K562 (cell line): ENCODE measurements around the gene ATXN1. TPM values are rescaled to one million over a fixed set of nuclear protein-coding genes. Genes with fewer than 3 reads are reported as not detected.

Source experiments
- ESRRA ChIP-seq: fragments of 450-650 bp; IDR thresholded peaks from 2 replicates; pipeline ENCODE4 v1.6.1; 2014; ENCODE audit warnings: low read depth, mild to moderate bottlenecking, moderate library complexity, borderline replicate concordance
- ETV5 ChIP-seq: sonication (generic); formaldehyde crosslinking; IDR thresholded peaks from 2 replicates; pipeline ENCODE4 v1.4.0; 2020; ENCODE audit warnings: low read depth, mild to moderate bottlenecking, missing genetic modification reagents
- HDAC3 ChIP-seq: fragments of 450-650 bp; IDR thresholded peaks from 2 replicates; pipeline ENCODE4 v1.6.1; 2018; ENCODE audit warnings: borderline replicate concordance, mild to moderate bottlenecking, moderate library complexity; ENCODE audit not compliant: partially characterized antibody
- IFI16 ChIP-seq: fragments of 250-450 bp; sonication (Bioruptor Pico); IDR thresholded peaks from 2 replicates; pipeline ENCODE4 v2.1.2; 2022; ENCODE audit warnings: mild to moderate bottlenecking, inconsistent platforms
- JUNB ChIP-seq: fragments of 450-650 bp; formaldehyde crosslinking; conservative IDR thresholded peaks from 2 replicates; pipeline ENCODE4 v1.4.0; 2020; ENCODE audit warnings: mild to moderate bottlenecking
- MCM3 ChIP-seq: fragments of 450-650 bp; IDR thresholded peaks from 2 replicates; pipeline ENCODE4 v1.6.1; 2016
- MXI1 ChIP-seq: IDR thresholded peaks from 2 replicates; pipeline ENCODE4 v1.6.1; 2011; ENCODE audit warnings: low read depth, mild to moderate bottlenecking, improper control_type of control experiment, low read length
- RCOR1 ChIP-seq, 2 experiments: IDR thresholded peaks; 2 replicates each; pipeline ENCODE4 v1.6.1; 2012; ENCODE audit warnings: low read depth in 2 of 2, low read length in 2 of 2, borderline replicate concordance in 1 of 2, improper control_type of control experiment in 1 of 2
- SAP30 ChIP-seq: fragments of 200-600 bp; sonication (generic); IDR thresholded peaks from 2 replicates; pipeline ENCODE4 v1.6.1; 2012; ENCODE audit warnings: borderline replicate concordance, low read depth, mild to moderate bottlenecking, moderate library complexity, low read length, control low read depth, inconsistent platforms; ENCODE audit not compliant: insufficient read depth, poor library complexity, severe bottlenecking
- SMARCC2 ChIP-seq: fragments of 450-650 bp; IDR thresholded peaks from 2 replicates; pipeline ENCODE4 v1.6.1; 2017; ENCODE audit warnings: antibody characterized with exemption, moderate library complexity, mild to moderate bottlenecking, low read depth
- ZBTB17 ChIP-seq: fragments of 450-650 bp; formaldehyde crosslinking; IDR thresholded peaks from 2 replicates; pipeline ENCODE4 v1.4.0; 2020; ENCODE audit warnings: mild to moderate bottlenecking
- ZNF436 ChIP-seq: fragments of 250-450, 450-650 bp; sonication (Bioruptor Pico); formaldehyde crosslinking; IDR thresholded peaks from 2 replicates; pipeline ENCODE4 v1.7.0; 2020; ENCODE audit warnings: mild to moderate bottlenecking
- polyA plus RNA-seq, 8 experiments: library from polyadenylated mRNA; depleted of rRNA in 4 of 8; stranded (reverse) in 5 of 8; unstranded in 3 of 8; fragments of >200 nt; fragmentation: Nextera tagmentation in 2 of 8; fragmentation: Illumina TruSeq in 1 of 8; extraction: Ambion mirVana in 2 of 8; extraction: Trizol in 1 of 8; gene quantifications; 2 replicates each; pipeline versions ENCODE4 v1.2.1 to v1.2.3, GENCODE V29; 2011 to 2014; ENCODE audit warnings: inconsistent platforms in 1 of 8, missing spikeins in 1 of 8
- total RNA-seq, 7 experiments: library from RNA; depleted of rRNA in 6 of 7; stranded (reverse); fragments of >200 nt in 6 of 7; fragmentation: Illumina TruSeq in 2 of 7; extraction: Trizol in 2 of 7; gene quantifications; 2 replicates each; pipeline versions ENCODE4 v1.2.1 to v1.2.3, GENCODE V29; 2011 to 2021; ENCODE audit warnings: low replicate concordance in 1 of 7
- TF ChIP-seq, protein P1 (sequence below): fragments of 250-450 bp; sonication (Bioruptor Pico); IDR thresholded peaks from 2 replicates; pipeline ENCODE4 v1.5.0; 2022; ENCODE audit warnings: mild to moderate bottlenecking
- TF ChIP-seq, protein P2 (sequence below): fragments of 450-650 bp; IDR thresholded peaks from 2 replicates; pipeline ENCODE4 v1.6.1; 2018; ENCODE audit not compliant: partially characterized antibody
- TF ChIP-seq, protein P3 (sequence below): sonication (generic); formaldehyde crosslinking; IDR thresholded peaks from 2 replicates; pipeline ENCODE4 v1.8.0; 2023; ENCODE audit warnings: missing genetic modification reagents, mild to moderate bottlenecking, borderline replicate concordance
- TF ChIP-seq, protein P4 (sequence below): fragments of 250-450 bp; sonication (Bioruptor Pico); IDR thresholded peaks from 2 replicates; pipeline ENCODE4 v1.5.0; 2020; ENCODE audit warnings: mild to moderate bottlenecking

ATXN1 gene
- total and polyA plus RNA-seq, 9 of the 15 experiments (the other 6 are each of a cell fraction or from before 2014, with no cell fraction given) = under 0.01 to 1.2 (median 0.58) TPM

DNA sequence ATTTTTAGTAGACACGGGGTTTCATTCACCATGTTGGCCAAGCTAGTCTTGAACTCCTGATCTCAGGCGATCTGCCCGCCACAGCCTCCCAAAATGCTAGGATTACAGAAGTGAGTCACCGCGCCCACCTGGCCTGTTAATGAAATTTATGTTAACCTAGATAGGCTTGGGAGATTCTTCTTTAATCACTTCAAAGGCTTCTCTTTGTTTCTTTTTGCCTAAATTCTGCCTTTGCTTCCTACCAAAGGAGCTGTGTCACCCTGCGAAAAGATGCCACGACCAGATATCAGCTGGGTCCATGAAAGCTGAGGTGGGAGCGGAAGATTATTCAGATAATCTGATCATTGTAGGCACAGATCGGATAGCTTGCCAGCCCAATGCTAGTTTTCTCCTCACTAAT is 447.5 kb downstream of the ATXN1 start (continued):
- TF ChIP-seq, protein P1, sequence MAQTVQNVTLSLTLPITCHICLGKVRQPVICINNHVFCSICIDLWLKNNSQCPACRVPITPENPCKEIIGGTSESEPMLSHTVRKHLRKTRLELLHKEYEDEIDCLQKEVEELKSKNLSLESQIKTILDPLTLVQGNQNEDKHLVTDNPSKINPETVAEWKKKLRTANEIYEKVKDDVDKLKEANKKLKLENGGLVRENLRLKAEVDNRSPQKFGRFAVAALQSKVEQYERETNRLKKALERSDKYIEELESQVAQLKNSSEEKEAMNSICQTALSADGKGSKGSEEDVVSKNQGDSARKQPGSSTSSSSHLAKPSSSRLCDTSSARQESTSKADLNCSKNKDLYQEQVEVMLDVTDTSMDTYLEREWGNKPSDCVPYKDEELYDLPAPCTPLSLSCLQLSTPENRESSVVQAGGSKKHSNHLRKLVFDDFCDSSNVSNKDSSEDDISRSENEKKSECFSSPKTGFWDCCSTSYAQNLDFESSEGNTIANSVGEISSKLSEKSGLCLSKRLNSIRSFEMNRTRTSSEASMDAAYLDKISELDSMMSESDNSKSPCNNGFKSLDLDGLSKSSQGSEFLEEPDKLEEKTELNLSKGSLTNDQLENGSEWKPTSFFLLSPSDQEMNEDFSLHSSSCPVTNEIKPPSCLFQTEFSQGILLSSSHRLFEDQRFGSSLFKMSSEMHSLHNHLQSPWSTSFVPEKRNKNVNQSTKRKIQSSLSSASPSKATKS = no peak
- TF ChIP-seq JUNB (CRISPR knock-in tag) (no peak), MXI1 (no peak), RCOR1 (IDR thresholded peaks at IDR 0.05; ENCODE audit: borderline replicate concordance in 1 of 2, low read depth in 2 of 2, low read length in 2 of 2) (no peak; a peak in 1 of 4 replicates), HDAC3 (no peak), MCM3 (no peak), IFI16 (CRISPR knock-in tag) (no peak), ETV5 (no peak), ZBTB17 (CRISPR knock-in tag) (no peak), ESRRA (no peak), SAP30 (no peak), ZNF436 (CRISPR knock-in tag) (no peak), SMARCC2 (peak; percentile 27; the same call in 1 of the 2 replicates)
- TF ChIP-seq, protein P2, sequence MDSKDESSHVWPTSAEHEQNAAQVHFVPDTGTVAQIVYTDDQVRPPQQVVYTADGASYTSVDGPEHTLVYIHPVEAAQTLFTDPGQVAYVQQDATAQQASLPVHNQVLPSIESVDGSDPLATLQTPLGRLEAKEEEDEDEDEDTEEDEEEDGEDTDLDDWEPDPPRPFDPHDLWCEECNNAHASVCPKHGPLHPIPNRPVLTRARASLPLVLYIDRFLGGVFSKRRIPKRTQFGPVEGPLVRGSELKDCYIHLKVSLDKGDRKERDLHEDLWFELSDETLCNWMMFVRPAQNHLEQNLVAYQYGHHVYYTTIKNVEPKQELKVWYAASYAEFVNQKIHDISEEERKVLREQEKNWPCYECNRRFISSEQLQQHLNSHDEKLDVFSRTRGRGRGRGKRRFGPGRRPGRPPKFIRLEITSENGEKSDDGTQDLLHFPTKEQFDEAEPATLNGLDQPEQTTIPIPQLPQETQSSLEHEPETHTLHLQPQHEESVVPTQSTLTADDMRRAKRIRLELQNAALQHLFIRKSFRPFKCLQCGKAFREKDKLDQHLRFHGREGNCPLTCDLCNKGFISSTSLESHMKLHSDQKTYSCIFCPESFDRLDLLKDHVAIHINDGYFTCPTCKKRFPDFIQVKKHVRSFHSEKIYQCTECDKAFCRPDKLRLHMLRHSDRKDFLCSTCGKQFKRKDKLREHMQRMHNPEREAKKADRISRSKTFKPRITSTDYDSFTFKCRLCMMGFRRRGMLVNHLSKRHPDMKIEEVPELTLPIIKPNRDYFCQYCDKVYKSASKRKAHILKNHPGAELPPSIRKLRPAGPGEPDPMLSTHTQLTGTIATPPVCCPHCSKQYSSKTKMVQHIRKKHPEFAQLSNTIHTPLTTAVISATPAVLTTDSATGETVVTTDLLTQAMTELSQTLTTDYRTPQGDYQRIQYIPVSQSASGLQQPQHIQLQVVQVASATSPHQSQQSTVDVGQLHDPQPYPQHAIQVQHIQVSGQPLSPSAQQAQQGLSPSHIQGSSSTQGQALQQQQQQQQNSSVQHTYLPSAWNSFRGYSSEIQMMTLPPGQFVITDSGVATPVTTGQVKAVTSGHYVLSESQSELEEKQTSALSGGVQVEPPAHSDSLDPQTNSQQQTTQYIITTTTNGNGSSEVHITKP = no peak
- TF ChIP-seq, protein P3, sequence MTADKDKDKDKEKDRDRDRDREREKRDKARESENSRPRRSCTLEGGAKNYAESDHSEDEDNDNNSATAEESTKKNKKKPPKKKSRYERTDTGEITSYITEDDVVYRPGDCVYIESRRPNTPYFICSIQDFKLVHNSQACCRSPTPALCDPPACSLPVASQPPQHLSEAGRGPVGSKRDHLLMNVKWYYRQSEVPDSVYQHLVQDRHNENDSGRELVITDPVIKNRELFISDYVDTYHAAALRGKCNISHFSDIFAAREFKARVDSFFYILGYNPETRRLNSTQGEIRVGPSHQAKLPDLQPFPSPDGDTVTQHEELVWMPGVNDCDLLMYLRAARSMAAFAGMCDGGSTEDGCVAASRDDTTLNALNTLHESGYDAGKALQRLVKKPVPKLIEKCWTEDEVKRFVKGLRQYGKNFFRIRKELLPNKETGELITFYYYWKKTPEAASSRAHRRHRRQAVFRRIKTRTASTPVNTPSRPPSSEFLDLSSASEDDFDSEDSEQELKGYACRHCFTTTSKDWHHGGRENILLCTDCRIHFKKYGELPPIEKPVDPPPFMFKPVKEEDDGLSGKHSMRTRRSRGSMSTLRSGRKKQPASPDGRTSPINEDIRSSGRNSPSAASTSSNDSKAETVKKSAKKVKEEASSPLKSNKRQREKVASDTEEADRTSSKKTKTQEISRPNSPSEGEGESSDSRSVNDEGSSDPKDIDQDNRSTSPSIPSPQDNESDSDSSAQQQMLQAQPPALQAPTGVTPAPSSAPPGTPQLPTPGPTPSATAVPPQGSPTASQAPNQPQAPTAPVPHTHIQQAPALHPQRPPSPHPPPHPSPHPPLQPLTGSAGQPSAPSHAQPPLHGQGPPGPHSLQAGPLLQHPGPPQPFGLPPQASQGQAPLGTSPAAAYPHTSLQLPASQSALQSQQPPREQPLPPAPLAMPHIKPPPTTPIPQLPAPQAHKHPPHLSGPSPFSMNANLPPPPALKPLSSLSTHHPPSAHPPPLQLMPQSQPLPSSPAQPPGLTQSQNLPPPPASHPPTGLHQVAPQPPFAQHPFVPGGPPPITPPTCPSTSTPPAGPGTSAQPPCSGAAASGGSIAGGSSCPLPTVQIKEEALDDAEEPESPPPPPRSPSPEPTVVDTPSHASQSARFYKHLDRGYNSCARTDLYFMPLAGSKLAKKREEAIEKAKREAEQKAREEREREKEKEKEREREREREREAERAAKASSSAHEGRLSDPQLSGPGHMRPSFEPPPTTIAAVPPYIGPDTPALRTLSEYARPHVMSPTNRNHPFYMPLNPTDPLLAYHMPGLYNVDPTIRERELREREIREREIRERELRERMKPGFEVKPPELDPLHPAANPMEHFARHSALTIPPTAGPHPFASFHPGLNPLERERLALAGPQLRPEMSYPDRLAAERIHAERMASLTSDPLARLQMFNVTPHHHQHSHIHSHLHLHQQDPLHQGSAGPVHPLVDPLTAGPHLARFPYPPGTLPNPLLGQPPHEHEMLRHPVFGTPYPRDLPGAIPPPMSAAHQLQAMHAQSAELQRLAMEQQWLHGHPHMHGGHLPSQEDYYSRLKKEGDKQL (CRISPR knock-in tag) = no peak
- TF ChIP-seq, protein P4, sequence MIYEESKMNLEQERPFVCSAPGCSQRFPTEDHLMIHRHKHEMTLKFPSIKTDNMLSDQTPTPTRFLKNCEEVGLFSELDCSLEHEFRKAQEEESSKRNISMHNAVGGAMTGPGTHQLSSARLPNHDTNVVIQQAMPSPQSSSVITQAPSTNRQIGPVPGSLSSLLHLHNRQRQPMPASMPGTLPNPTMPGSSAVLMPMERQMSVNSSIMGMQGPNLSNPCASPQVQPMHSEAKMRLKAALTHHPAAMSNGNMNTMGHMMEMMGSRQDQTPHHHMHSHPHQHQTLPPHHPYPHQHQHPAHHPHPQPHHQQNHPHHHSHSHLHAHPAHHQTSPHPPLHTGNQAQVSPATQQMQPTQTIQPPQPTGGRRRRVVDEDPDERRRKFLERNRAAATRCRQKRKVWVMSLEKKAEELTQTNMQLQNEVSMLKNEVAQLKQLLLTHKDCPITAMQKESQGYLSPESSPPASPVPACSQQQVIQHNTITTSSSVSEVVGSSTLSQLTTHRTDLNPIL (CRISPR knock-in tag) = no peak
